HK-2 (cell line): ENCODE results near the gene LRMDA.

ENCODE experiments used
- DNase-seq: peaks from one replicate; pipeline ENCODE4 v3.0.0-alpha.2; 2018; ENCODE audit not compliant: unreplicated experiment

LRMDA gene

GRCh38 chr10:75431180-75432111 lies at the start of gene LRMDA:
Gene LRMDA (plus strand): TSS chr10:75431624.
- peak; percentile 57 for DNase-seq

- DNase-seq, result no peak
Observed at GRCh38 chr10:75386128-75386527, 45.3 kb upstream of the LRMDA start.

GRCh38 chr10:75388082-75388481 lies 43.3 kb upstream of the LRMDA start:
- DNase-seq, result no peak

- no peak for DNase-seq
Observed at GRCh38 chr10:75390178-75390577, 41.2 kb upstream of the LRMDA start.

- DNase-seq, result no peak
Observed at GRCh38 chr10:75392271-75392670, 39.2 kb upstream of the LRMDA start.

GRCh38 chr10:75392744-75393143 lies 38.7 kb upstream of the LRMDA start:
- no peak for DNase-seq

GRCh38 chr10:75394221-75394620 lies 37.2 kb upstream of the LRMDA start:
- no peak for DNase-seq

GRCh38 chr10:75395066-75395931 lies 36.1 kb upstream of the LRMDA start:
- peak; percentile 81 for DNase-seq

GRCh38 chr10:75395932-75396630 lies 35.3 kb upstream of the LRMDA start:
- DNase-seq, result peak; percentile 62

- peak; percentile 77 for DNase-seq
Observed at GRCh38 chr10:75396631-75397495, 34.6 kb upstream of the LRMDA start.

GRCh38 chr10:75397496-75398199 lies 33.8 kb upstream of the LRMDA start:
- no peak for DNase-seq

GRCh38 chr10:75398200-75398691 lies 33.2 kb upstream of the LRMDA start:
- DNase-seq, result no peak

- DNase-seq, result no peak
Observed at GRCh38 chr10:75398692-75399460, 32.5 kb upstream of the LRMDA start.

GRCh38 chr10:75399461-75400162 lies 31.8 kb upstream of the LRMDA start:
- peak; percentile 87 for DNase-seq

- DNase-seq, result no peak
Observed at GRCh38 chr10:75400163-75400770, 31.2 kb upstream of the LRMDA start.

- peak; percentile 76 for DNase-seq
Observed at GRCh38 chr10:75400771-75401568, 30.5 kb upstream of the LRMDA start.
